ENCODE data around the gene PXYLP1.
"Not testable (repeated sequence)": the region's sequence is repeated elsewhere in the genome, so short reads cannot be mapped to it uniquely, and the experiment has no call there.

Gene PXYLP1

GRCh38 chr3:141294848-141295247, 63.2 kb downstream of the PXYLP1 start:
- DNase-seq (ENCODE audit: low spot score): peak; percentile 21

- DNase-seq (ENCODE audit: low spot score): not testable (repeated sequence)
Measured at GRCh38 chr3:141300426-141300825, 68.8 kb downstream of the PXYLP1 start.

GRCh38 chr3:141302364-141303141, 70.9 kb downstream of the PXYLP1 start:
- no peak for DNase-seq (ENCODE audit: low spot score)

- DNase-seq (ENCODE audit: low spot score): peak; percentile 84
Measured at GRCh38 chr3:141303481-141304223, 72.0 kb downstream of the PXYLP1 start.

GRCh38 chr3:141305436-141305835, 73.8 kb downstream of the PXYLP1 start:
- no peak for DNase-seq (ENCODE audit: low spot score)

GRCh38 chr3:141306276-141306675, 74.7 kb downstream of the PXYLP1 start:
- no peak for DNase-seq (ENCODE audit: low spot score)

GRCh38 chr3:141306922-141307321, 75.3 kb downstream of the PXYLP1 start:
- no peak for DNase-seq (ENCODE audit: low spot score)

GRCh38 chr3:141307351-141308059, 75.9 kb downstream of the PXYLP1 start:
- DNase-seq (ENCODE audit: low spot score): no peak

- no peak for DNase-seq (ENCODE audit: low spot score)
Measured at GRCh38 chr3:141308588-141309218, 77.1 kb downstream of the PXYLP1 start.

GRCh38 chr3:141311170-141311495, 79.5 kb downstream of the PXYLP1 start:
- DNase-seq (ENCODE audit: low spot score): no peak

- peak; percentile 97 for DNase-seq (ENCODE audit: low spot score)
Measured at GRCh38 chr3:141311496-141312353, 80.1 kb downstream of the PXYLP1 start.

- peak; percentile 68 for DNase-seq (ENCODE audit: low spot score)
Measured at GRCh38 chr3:141312354-141313092, 80.9 kb downstream of the PXYLP1 start.

- DNase-seq (ENCODE audit: low spot score): peak; percentile 53
Measured at GRCh38 chr3:141313093-141313683, 81.6 kb downstream of the PXYLP1 start.

- not testable (repeated sequence) for DNase-seq (ENCODE audit: low spot score)
Measured at GRCh38 chr3:141314415-141314814, 82.8 kb downstream of the PXYLP1 start.

- no peak for DNase-seq (ENCODE audit: low spot score)
Measured at GRCh38 chr3:141316851-141317250, 85.2 kb downstream of the PXYLP1 start.

- DNase-seq (ENCODE audit: low spot score): no peak
Measured at GRCh38 chr3:141320399-141321108, 88.9 kb downstream of the PXYLP1 start.

- DNase-seq (ENCODE audit: low spot score): no peak
Measured at GRCh38 chr3:141321109-141321497, 89.5 kb downstream of the PXYLP1 start.

GRCh38 chr3:141323936-141324704, 92.5 kb downstream of the PXYLP1 start:
- no peak for DNase-seq (ENCODE audit: low spot score)

GRCh38 chr3:141326123-141326522, 94.5 kb downstream of the PXYLP1 start:
- DNase-seq (ENCODE audit: low spot score): no peak
